ENCODE results near the gene PRMT1.

PRMT1 gene

DNA sequence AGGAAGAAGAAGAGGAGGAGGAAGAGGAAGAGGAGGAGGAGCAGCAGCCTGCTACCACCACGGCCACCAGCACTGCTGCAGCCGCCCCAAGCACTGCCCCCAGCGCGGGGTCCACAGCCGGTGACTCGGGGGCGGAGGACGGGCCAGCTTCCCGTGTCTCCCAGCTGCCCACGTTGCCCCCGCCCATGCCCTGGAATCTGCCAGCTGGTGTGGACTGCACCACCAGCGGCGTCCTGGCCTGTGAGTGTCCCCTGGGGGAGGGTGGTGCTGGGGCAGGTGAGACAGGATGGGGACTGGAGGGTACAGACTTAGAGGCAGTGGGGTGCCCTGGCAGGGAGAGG, 23.6 kb upstream of the PRMT1 start:
- no peaks in the 10 kb centered on the region for H3K27me3 ChIP-seq (ENCODE audit: insufficient read depth, low read depth, severe bottlenecking)
- TF ChIP-seq, protein P1, sequence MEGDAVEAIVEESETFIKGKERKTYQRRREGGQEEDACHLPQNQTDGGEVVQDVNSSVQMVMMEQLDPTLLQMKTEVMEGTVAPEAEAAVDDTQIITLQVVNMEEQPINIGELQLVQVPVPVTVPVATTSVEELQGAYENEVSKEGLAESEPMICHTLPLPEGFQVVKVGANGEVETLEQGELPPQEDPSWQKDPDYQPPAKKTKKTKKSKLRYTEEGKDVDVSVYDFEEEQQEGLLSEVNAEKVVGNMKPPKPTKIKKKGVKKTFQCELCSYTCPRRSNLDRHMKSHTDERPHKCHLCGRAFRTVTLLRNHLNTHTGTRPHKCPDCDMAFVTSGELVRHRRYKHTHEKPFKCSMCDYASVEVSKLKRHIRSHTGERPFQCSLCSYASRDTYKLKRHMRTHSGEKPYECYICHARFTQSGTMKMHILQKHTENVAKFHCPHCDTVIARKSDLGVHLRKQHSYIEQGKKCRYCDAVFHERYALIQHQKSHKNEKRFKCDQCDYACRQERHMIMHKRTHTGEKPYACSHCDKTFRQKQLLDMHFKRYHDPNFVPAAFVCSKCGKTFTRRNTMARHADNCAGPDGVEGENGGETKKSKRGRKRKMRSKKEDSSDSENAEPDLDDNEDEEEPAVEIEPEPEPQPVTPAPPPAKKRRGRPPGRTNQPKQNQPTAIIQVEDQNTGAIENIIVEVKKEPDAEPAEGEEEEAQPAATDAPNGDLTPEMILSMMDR (IDR thresholded peaks at IDR 0.05; ENCODE audit: low read depth, low read length) = no peak
- no peak overlapping the region for H3K27ac ChIP-seq
- H3K36me3 ChIP-seq = peaks cover 78% of the 10 kb centered on the region
- no peaks in the 10 kb centered on the region for H3K9me3 ChIP-seq (ENCODE audit: severe bottlenecking)
- no peak overlapping the region for H3K4me3 ChIP-seq (ENCODE audit: low read depth, low read length)
- no peak for DNase-seq

DNA sequence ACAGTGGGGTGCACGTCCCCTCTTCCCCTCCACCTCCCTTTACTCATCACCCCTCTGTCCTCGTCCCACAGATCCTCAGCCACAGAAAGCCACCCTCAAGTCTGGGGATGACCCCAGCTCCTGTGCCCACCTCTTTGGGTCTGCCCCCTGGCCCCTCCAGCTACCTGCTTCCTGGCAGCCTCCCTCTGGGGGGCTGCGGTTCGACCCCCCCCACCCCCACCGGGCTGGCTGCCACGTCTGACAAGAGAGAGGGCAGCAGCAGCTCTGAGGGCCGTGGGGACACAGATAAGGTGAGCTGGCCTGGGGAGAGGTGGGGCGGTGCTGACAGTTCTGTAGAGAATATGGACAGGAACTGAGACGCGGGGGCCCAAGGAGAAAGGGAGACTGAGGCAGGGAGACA, 22.5 kb upstream of the PRMT1 start:
- peaks cover 78% of the 10 kb centered on the region for H3K36me3 ChIP-seq
- TF ChIP-seq, protein P1 (IDR thresholded peaks at IDR 0.05; ENCODE audit: low read depth, low read length) = no peak
- H3K9me3 ChIP-seq (ENCODE audit: severe bottlenecking) = no peaks in the 10 kb centered on the region
- H3K27ac ChIP-seq = no peak overlapping the region
- DNase-seq = no peak
- no peak overlapping the region for H3K4me3 ChIP-seq (ENCODE audit: low read depth, low read length)
- H3K27me3 ChIP-seq (ENCODE audit: insufficient read depth, low read depth, severe bottlenecking) = no peaks in the 10 kb centered on the region

DNA sequence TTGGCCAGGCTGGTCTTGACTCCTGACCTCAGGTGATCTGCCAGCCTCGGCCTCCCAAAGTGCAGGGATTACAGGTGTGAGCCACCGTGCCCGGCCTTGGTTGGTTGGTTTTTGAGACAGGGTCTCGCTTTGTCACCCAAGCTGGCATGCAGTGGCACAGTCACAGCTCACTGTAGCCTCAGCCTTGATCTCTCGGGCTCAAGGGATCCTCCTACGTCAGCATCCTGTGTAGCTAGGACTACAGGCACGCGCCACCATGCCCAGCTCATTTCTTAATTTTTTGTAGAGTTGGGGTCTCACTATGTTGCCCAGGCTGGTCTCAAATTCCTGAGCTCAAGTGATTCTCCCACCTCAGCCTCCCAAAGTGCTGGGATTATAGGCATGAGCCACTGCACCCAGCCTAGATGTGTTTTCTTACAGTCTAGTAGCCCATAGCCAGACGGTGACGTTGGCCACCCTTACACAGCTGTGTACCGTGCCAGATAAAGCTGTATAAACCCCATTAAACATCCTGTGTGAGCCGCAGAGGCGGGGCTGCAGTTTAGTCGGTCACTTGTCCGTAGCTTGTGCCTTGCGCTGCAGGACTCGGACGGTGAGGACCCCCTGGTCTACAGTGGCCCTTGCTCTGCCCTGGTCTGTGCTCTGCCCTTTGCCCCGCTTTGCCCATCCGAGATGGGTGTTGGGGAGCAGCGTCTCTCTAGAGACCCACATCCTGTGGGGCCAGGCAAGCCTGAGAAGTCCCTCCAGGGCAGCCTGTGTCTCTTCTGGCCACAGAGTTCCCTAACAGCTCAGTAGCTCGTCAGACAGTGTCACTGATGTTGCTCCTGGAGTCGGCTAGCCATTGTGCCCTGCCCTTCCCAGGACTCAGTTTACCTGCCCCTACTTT, 21.3 kb upstream of the PRMT1 start:
- Histone ChIP-seq H3K27me3 (ENCODE audit: insufficient read depth, low read depth, severe bottlenecking) (no peaks in the 10 kb centered on the region), H3K4me3 (ENCODE audit: low read depth, low read length) (no peak overlapping the region), H3K9me3 (ENCODE audit: severe bottlenecking) (no peaks in the 10 kb centered on the region), H3K36me3 (peaks cover 79% of the 10 kb centered on the region), H3K27ac (no peak overlapping the region)
- DNase-seq = no peak
- TF ChIP-seq, protein P1 (IDR thresholded peaks at IDR 0.05; ENCODE audit: low read depth, low read length) = no peak

DNA sequence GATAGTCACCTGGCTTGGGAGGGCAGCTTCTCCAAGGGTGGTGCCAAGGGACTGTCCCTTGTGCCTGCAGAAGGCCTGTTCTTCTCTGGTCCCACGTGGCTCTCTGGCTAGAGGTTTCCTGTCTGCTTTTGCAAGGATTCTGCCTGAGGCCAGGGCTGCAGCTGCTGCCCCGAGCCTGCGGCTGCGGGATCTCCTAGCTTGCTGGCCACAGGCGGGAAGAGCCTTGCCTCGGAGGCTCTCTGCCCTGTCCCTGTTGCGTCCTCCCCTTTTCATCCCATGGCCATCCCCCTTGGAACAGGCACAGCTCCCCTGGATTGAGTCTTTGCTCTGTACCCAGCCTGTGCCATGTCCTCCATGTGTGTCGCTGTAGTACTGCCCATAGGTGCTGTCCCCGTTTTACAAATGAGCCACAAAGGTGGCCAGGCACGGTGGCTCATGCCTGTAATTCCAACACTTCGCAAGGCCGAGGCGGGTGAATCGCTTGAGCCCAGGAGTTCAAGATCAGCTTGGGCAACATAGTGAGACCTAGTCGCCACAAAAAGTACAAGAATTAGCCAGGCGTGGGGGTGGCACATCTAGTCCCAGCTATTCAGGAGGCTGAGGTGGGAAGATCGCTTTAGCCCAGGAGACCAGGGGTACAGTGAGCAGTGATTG, 20.5 kb upstream of the PRMT1 start:
- Histone ChIP-seq H3K9me3 (ENCODE audit: severe bottlenecking) (no peaks in the 10 kb centered on the region), H3K27me3 (ENCODE audit: insufficient read depth, low read depth, severe bottlenecking) (no peaks in the 10 kb centered on the region), H3K4me3 (ENCODE audit: low read depth, low read length) (no peak overlapping the region), H3K27ac (no peak overlapping the region), H3K36me3 (peaks cover 86% of the 10 kb centered on the region)
- no peak for DNase-seq
- TF ChIP-seq, protein P1 (IDR thresholded peaks at IDR 0.05; ENCODE audit: low read depth, low read length) = no peak

DNA sequence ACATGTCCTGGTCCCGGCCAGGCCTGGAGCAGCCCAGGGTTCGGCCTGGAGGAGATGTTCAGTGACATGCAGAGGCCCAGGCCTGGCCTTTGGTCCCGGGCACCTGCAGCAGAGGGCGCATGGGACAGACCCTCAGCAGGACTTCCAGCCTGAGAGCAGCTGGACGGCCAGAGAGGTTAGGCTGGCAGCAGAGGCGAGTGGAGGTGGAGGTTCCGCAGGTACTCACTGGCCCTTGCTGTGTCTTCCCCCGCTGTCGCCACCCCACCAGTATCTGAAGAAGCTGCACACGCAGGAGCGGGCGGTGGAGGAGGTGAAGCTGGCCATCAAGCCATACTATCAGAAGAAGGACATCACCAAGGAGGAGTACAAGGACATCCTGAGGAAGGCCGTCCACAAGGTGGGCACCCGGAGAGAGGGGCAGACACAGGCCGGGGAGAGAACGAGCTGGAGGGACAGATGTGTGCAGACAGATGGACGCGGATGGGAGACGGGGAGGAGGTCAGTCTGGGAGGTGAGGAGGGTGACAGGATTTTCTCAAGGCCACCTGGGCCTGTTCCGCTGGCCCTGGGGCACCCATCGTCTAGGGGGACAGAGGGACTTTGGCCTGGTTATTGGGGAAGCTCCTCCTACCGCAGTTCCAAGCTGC, 19.5 kb upstream of the PRMT1 start:
- H3K27ac ChIP-seq = no peak overlapping the region
- TF ChIP-seq, protein P1 (IDR thresholded peaks at IDR 0.05; ENCODE audit: low read depth, low read length) = no peak
- H3K27me3 ChIP-seq (ENCODE audit: insufficient read depth, low read depth, severe bottlenecking) = no peaks in the 10 kb centered on the region
- DNase-seq = no peak
- no peak overlapping the region for H3K4me3 ChIP-seq (ENCODE audit: low read depth, low read length)
- H3K36me3 ChIP-seq = peaks cover 92% of the 10 kb centered on the region
- no peaks in the 10 kb centered on the region for H3K9me3 ChIP-seq (ENCODE audit: severe bottlenecking)
